Smooth muscle cell of the brain vasculature (primary cell): ENCODE measurements around the gene VCP.
"Not testable (repeated sequence)": the region's sequence is repeated elsewhere in the genome, so short reads cannot be mapped to it uniquely, and the experiment has no call there.

Source experiments
- DNase-seq: peaks from one replicate; pipeline ENCODE4 v3.0.0-alpha.2; 2012; ENCODE audit warnings: low read depth, low spot score

VCP gene

GRCh38 chr9:35060548-35061207 lies 11.7 kb downstream of the VCP start:
- DNase-seq = no peak

- DNase-seq = no peak
Measured at GRCh38 chr9:35059438-35059837, 13.0 kb downstream of the VCP start.

DNA sequence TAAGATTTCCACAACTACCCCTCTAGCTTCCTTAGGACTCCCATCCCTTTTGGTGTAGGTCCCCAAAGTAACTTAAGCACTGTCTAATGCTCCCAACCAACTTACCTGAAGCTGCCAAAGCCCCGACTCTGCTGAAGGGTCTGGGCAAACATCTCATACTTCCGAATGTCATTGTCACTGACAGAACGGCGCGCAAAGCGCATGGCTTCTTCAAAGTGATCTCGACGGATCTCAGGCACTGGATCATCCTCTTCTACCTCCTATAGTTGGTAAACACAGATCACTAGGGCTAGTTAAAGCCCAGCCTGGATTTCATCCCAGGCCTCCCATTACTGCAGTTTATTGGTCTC lies 15.2 kb downstream of the VCP start:
- DNase-seq = no peak

- no peak for DNase-seq
Measured at GRCh38 chr9:35056571-35057270, 15.7 kb downstream of the VCP start.

DNA sequence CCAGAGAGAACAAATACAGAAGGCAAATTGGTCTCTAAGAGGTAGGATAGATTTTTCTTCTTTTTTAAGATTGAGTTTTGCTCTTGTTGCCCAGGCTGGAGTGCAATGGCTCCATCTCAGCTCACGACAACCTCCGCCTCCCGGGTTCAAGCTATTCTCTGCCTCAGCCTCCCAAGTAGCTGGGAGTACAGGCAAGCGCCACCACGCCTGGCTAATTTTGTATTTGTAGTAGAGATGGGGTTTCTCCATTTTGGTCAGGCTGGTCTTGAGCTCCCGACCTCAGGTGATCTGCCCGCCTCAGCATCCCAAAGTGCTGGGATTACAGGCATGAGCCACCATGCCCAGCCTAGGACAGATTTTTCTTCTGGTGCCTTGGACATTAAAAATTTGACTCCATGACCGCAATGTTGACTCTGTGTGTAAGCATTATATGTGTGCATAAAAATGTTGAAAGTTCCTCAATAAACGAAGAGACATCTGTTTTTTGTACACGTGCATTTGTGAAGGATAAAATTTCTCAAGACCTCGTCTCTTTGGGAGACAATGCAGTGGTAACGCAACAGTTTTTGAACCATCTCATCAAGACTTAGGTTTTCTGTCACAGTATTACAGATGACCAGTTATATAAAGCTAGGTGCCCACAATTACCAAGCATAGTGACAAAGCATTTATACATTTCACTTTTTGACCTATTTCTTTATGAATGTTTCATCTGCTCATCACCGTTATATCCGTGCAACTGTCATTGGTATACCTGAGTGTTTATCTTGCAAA lies 17.4 kb downstream of the VCP start:
- no peak for DNase-seq

- no peak for DNase-seq
Measured at GRCh38 chr9:35054185-35054835, 18.1 kb downstream of the VCP start.

DNA sequence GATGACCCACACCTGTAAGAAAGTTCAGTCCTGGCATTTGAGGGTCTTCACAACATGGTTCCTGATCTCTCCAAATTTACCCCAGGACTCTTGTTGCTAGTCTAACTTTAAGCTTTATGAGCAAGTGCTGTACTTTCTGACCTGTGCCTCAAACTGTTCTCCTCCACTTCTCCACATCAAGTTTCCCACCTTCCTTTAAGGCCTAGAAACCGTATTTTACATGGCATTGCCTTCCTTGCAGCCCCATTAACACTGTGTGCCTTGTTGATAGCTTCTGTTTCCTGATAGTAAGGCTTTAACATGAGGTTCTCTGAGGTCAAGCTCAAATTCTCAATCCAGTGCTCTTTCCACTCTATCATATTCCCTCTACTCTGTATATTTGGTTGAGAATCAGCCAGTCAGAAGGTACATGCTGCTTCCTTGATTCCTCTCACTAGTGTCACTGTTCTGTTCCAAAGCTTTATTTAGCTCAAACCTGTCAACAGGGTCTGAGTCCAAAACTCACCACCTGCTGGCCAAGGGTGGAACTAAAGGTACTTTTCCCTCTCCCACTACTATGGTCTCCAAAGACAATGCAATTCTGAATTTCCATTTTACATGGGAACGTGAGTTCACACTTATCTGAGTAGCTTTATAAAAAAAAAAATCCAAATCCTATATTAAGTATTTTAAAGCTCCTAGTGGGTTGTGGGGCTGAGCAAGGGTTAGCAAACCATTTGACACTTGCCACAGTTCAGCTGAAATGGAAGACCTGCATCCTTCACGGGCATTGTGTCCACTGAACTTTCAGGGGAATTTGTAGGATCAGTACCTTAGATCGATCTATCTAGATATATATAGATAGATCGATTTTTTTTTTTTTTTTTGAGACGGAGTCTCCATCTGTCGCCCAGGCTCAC lies 21.1 kb downstream of the VCP start:
- DNase-seq = no peak

DNA sequence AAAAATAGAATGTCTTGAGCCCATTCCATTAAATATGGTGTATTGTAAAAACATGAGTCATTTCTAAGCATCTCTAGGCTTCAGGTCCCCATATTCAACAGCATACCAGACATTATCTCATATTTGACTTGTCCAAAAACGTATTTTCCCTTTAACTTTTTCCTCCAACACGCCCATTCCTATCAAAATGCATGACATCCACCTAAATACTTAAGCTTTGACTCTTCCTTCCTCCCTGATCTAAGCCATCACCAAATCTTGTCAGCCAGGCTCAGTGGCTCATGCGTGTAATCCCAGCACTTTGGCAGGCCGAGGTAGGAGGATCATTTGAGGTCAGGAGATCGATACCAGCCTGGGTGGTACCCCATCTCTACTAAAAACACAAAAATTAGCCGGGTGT lies 23.9 kb downstream of the VCP start:
- DNase-seq = no peak

DNA sequence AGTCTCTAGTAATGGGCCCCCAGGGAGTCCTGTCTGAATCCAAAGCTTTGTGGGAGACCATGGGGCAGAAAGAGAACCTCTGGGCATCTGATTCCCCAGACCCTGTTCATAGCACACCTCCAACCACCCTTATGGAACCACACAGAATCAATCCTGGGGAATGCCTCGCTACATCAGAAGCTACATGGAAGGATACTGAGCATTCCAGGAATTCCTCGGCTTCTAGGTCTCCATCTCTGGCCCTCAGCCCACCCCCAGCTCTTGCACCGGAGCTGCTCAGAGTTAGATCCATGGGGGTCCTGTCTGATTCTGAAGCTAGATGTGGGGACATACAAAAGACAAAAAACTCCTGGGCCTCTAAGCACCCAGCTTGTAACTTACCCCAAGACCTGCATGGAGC lies 28.4 kb downstream of the VCP start:
- DNase-seq = no peak

DNA sequence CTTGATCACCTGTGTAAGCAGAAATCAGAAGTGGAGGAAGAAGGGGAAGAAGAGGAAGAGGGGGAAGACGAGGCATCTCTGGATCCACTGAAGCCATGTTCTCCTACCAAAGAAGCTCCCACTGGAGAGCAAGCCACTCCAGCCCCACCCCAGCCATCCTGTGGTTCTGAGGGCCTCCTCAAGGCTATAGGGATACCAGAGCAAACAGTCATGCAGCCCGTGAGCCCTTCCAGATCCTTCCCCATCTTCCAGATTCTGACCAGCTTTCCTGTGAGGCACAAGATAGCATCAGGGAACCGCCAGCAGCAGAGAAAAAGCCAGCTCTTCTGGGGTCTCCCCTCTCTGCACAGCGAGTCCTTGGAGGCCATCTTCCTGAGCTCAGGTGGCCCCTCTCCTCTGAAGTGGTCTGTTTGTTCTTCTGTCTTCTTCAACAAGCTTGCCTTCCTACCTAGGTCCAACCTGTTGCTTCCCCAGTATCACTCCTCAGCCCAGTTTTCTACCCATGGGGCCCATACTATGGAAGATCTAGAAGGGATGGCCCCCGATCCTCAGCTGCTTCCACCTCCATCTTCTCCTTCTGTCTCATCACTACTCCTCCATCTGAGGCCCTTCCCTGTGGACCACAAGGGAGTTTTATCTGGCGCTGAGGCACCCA lies 29.4 kb downstream of the VCP start:
- no peak for DNase-seq

- no peak for DNase-seq
Measured at GRCh38 chr9:35042081-35042604, 30.3 kb downstream of the VCP start.

DNA sequence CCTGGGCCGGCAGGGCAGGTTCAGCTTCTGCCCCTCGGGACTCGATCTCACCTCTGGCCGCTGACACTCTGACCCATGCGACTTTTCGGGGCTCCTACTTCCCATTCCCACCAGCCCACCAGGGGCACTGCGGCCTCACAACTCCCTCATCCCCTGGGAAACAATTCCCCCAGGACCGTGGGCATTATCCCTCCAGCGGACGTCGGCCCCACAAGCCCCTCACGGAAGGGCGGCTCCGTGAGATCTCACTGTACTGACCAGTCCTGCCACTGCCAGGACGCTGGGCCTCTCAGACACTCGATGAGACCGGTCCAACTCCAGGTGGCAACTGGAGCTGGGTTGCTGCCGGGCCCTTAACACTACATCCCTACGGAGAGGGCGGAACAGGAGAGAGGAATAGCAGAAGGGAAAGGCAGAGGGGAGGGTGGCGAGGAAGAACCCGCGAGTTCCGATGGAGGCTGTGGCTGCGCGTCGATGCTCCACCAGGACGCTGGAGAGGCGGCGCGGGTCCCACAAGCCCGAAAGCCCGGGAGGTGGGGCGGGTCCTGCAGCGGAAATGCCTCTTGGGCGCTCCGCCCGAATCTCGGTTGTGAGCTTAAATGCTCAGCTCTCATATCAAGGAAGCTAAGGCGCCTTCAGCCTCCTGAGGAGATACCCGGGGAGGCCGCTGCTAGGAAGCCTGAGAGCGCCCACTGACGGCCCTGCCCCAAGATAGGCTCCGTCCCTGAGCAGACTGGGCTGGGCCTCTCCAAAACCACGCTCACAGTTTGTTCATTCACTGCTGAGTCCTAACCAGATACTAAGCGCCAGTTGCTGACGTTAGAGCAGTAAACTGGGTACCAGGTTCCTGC lies 36.3 kb downstream of the VCP start:
- DNase-seq = no peak

DNA sequence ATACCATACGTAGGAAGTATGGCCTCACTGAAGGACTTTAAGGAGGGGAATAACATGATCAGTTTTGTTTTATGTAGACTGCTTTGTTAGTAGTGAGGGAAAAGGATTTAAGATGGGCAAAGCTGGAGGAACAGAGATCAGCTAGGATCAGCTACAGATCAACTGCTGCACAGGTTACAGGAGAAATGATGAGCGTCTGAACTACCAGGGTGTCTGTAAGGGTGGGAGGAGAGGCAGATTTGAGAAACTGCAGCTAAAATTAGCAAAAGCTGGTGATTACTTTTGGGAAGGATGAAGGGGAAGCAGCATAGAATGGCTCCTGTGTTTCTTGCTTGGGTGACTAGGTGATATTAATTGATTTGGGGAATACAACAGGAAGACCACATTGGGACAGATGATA lies 39.3 kb downstream of the VCP start:
- no peak for DNase-seq

DNA sequence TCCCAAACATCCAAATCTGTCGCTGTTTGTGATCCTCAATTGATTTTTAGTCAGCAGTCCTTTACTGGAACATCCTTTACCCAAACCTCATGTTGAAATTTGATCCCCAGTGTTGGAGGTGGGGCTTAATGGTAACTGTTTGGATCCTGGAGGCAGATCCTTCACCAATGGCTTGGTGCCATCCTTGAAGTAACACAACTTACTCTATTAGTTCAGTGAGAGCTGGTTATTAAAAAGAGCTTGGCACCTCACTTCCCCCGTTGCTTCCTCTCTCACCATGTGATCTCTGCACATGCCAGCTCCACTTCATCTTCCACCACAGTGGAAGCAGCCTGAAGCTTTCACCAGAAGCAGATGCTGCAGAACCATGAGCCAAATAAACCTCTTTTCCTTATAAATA lies 42.6 kb downstream of the VCP start:
- DNase-seq = no peak

DNA sequence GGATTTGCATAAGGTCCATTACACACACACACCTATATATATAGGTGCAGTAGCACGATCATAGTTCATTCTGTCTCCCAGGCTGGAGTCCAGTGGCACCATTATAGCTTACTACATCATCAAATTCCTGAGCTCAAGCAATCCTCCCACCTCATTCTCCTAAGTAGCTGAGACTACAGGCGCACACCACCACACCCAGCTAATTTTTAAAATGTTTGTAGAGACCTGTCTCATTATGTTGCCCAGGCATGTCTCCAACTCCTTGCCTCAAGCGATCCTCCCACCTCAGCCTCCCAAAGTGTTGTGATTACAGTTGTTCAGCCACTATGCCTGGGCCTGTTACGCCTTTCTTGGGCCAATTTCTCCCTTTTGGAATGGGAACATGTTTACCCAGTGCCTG lies 43.2 kb downstream of the VCP start:
- no peak for DNase-seq

DNA sequence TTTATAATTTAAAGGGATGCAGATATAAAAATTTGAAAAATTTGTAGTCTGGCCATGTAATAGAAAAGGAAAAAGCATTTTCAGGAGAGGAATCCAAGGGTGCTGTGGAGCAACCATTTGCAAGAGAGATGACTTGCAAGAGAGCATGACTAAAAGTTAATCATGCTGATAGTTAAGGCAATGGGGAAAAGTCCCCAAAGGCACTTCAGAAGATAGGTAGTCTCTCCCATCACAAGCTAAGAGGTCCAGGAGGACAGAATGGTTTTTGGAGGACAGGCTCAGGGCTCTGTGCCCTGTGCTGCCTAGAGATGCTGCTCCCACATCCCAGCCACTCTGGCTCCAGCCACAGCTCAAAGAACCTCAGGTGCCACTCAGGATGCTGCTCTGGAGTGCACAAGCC lies 44.1 kb downstream of the VCP start:
- no peak for DNase-seq

DNA sequence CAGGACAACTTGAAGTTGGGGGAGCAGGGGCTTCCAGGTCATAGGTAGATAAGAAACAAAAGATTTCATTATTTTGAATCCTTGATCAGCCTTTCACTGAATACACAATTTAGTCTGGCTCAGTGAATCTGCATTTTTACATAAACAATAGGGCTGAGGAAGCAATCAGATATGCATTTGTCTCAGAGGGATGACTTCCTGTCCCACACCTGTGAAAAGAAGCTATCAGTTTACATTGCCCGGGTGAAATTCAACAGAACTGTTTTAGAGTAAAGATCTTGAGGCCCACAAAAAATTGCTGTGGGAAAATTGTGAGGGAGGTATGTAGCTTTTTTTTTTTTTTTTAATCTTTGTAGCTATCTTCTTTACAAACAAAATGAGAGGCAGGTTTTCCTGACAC lies 44.6 kb downstream of the VCP start:
- DNase-seq = no peak

- DNase-seq = no peak
Measured at GRCh38 chr9:35027374-35027773, 45.1 kb downstream of the VCP start.

DNA sequence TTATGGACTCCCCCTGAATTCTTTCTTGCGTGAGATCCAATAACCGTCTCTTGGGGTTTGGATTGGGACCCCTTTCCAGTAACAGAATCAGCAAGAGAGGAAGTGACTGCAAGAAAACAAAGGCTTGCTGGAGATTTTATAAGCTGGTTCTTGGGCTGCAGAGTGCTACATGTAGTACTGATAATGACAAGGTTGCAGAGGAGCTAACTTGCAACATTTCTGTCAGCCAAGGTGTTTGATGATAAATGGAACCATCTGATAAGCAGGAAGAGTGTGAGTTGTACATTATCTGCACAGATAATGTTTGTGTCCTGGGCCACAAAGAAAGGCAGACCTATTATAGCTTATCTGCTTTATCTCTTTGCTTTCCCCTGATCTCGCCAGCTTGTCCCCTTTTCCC lies 45.8 kb downstream of the VCP start:
- DNase-seq = no peak

- DNase-seq = not testable (repeated sequence)
Measured at GRCh38 chr9:35023443-35023842, 49.0 kb downstream of the VCP start.
